ENCODE data around the gene OR2G3. TPM values are rescaled to one million over a fixed set of nuclear protein-coding genes. Genes with fewer than 3 reads are reported as not detected.

OR2G3 gene
- total RNA-seq, 1 experiment from 2014 or later, result not detected

GRCh38 chr1:247613405-247613804, 8.0 kb downstream of the OR2G3 start:
- Histone ChIP-seq H3K27ac (ENCODE audit: low read length) (no peak overlapping the region), H3K4me2 (ENCODE audit: low read length) (no peak overlapping the region), H4K20me1 (ENCODE audit: low read length) (no peaks in the 10 kb centered on the region), H3K27me3 (ENCODE audit: low read length) (peaks cover 13% of the 10 kb centered on the region; the same call in 1 of the 2 replicates), H3K4me3 (ENCODE audit: low read length) (no peak overlapping the region), H3K9ac (ENCODE audit: low read length) (no peak overlapping the region), H3K9me3 (ENCODE audit: low read length) (no peaks in the 10 kb centered on the region), H3K4me1 (ENCODE audit: insufficient read depth, low read length) (no peaks in the 10 kb centered on the region), H3K79me2 (ENCODE audit: low read length) (no peaks in the 10 kb centered on the region), H2AFZ (ENCODE audit: low read length) (no peak overlapping the region), H3K36me3 (ENCODE audit: low read depth, low read length) (no peaks in the 10 kb centered on the region), H3K9me2 (replicated peaks; ENCODE audit: low read length) (no peaks in the 10 kb centered on the region), H3F3A (ENCODE audit: low read length, unreplicated experiment) (no peaks in the 10 kb centered on the region)
- ChIA-PET POLR2A (ENCODE audit: unreplicated experiment) (no interaction called here), CTCF (no interaction called here)
- no peak for DNase-seq
- intact Hi-C loops (cut with micrococcal nuclease), result no loop called here
- no peak for TF ChIP-seq EZH2 (IDR thresholded peaks at IDR 0.05; ENCODE audit: low read length, unreplicated experiment)
- no peak for TF ChIP-seq EZH2phosphoT487 (IDR thresholded peaks at IDR 0.05; ENCODE audit: borderline replicate concordance, low read length)
- TF ChIP-seq CTCF (conservative IDR thresholded peaks at IDR 0.05; ENCODE audit: low read depth, low read length), result no peak
- no TSS peak for BruUV-seq (replicated peaks)
- ATAC-seq, result no peak

GRCh38 chr1:247614625-247615024, 9.2 kb downstream of the OR2G3 start:
- POLR2A ChIA-PET (ENCODE audit: unreplicated experiment), result no interaction called here
- intact Hi-C loops (cut with micrococcal nuclease), result no loop called here
- ATAC-seq (no peak), DNase-seq (no peak)
- H3K9me2 ChIP-seq (replicated peaks; ENCODE audit: low read length), result no peaks in the 10 kb centered on the region
- H2AFZ ChIP-seq (ENCODE audit: low read length), result no peak overlapping the region
- no peak for TF ChIP-seq CTCF (conservative IDR thresholded peaks at IDR 0.05; ENCODE audit: low read depth, low read length)
- TF ChIP-seq EZH2phosphoT487 (IDR thresholded peaks at IDR 0.05; ENCODE audit: borderline replicate concordance, low read length), result no peak
- TF ChIP-seq EZH2 (IDR thresholded peaks at IDR 0.05; ENCODE audit: low read length, unreplicated experiment), result no peak
- H3K9ac ChIP-seq (ENCODE audit: low read length), result no peak overlapping the region
- H3K4me2 ChIP-seq (ENCODE audit: low read length), result no peak overlapping the region
- peaks cover 22% of the 10 kb centered on the region; the same call in 1 of the 2 replicates for H3K27me3 ChIP-seq (ENCODE audit: low read length)
- H3K27ac ChIP-seq (ENCODE audit: low read length), result no peak overlapping the region
- no peaks in the 10 kb centered on the region for H3F3A ChIP-seq (ENCODE audit: low read length, unreplicated experiment)
- CTCF ChIA-PET, result no interaction called here
- H3K79me2 ChIP-seq (ENCODE audit: low read length), result no peaks in the 10 kb centered on the region
- no peaks in the 10 kb centered on the region for H3K4me1 ChIP-seq (ENCODE audit: insufficient read depth, low read length)
- BruUV-seq (replicated peaks), result no TSS peak
- no peaks in the 10 kb centered on the region for H3K36me3 ChIP-seq (ENCODE audit: low read depth, low read length)
- no peaks in the 10 kb centered on the region for H4K20me1 ChIP-seq (ENCODE audit: low read length)
- no peak overlapping the region for H3K4me3 ChIP-seq (ENCODE audit: low read length)
- no peaks in the 10 kb centered on the region for H3K9me3 ChIP-seq (ENCODE audit: low read length)

GRCh38 chr1:247627951-247628350, 22.6 kb downstream of the OR2G3 start:
- no peak for ATAC-seq
- TF ChIP-seq EZH2 (IDR thresholded peaks at IDR 0.05; ENCODE audit: low read length, unreplicated experiment) (no peak), CTCF (conservative IDR thresholded peaks at IDR 0.05; ENCODE audit: low read depth, low read length) (no peak), EZH2phosphoT487 (IDR thresholded peaks at IDR 0.05; ENCODE audit: borderline replicate concordance, low read length) (no peak)
- no peaks in the 10 kb centered on the region for H4K20me1 ChIP-seq (ENCODE audit: low read length)
- H3K4me2 ChIP-seq (ENCODE audit: low read length), result no peak overlapping the region
- H3F3A ChIP-seq (ENCODE audit: low read length, unreplicated experiment), result no peaks in the 10 kb centered on the region
- CTCF ChIA-PET, result no interaction called here
- POLR2A ChIA-PET (ENCODE audit: unreplicated experiment), result no interaction called here
- no peak overlapping the region for H2AFZ ChIP-seq (ENCODE audit: low read length)
- no peak overlapping the region for H3K27ac ChIP-seq (ENCODE audit: low read length)
- H3K9ac ChIP-seq (ENCODE audit: low read length), result no peak overlapping the region
- H3K4me1 ChIP-seq (ENCODE audit: insufficient read depth, low read length), result no peaks in the 10 kb centered on the region
- intact Hi-C loops (cut with micrococcal nuclease), result no loop called here
- no peaks in the 10 kb centered on the region for H3K9me2 ChIP-seq (replicated peaks; ENCODE audit: low read length)
- H3K79me2 ChIP-seq (ENCODE audit: low read length), result no peaks in the 10 kb centered on the region
- no peaks in the 10 kb centered on the region for H3K36me3 ChIP-seq (ENCODE audit: low read depth, low read length)
- H3K9me3 ChIP-seq (ENCODE audit: low read length), result no peaks in the 10 kb centered on the region
- no TSS peak for BruUV-seq (replicated peaks)
- peaks cover 30% of the 10 kb centered on the region; the same call in 1 of the 2 replicates for H3K27me3 ChIP-seq (ENCODE audit: low read length)
- H3K4me3 ChIP-seq (ENCODE audit: low read length), result no peak overlapping the region
- DNase-seq, result no peak
